Left cardiac atrium (tissue), 4 donors: Measurements from ENCODE around the gene TRABD2B. TPM values are rescaled to one million over a fixed set of nuclear protein-coding genes. Genes with fewer than 3 reads are reported as not detected.
A peak's percentile ranks its signal among the peaks of the same experiment; 100 is the strongest.

Source experiments
- ATAC-seq, 2 donors: fragments of 200-7000 bp; cut with Tn5 transposase; one replicate each; pipeline ENCODE4 v1.9.1; 2020; ENCODE audit warnings: mild to moderate bottlenecking in 2 of 2, moderate library complexity in 2 of 2
- DNase-seq: peaks from one replicate; pipeline ENCODE4 v3.0.0-alpha.2; 2020
- intact Hi-C, 2 donors: fragments of 100-400 bp; cut with DNase I; formaldehyde crosslinking; loops; one replicate each; pipeline versions ENCODE4 v1.14.1 to v1.15.1; 2022 to 2023
- total RNA-seq, 2 donors: library from RNA; stranded (reverse); fragmentation: NEBNext Ultra II Directional; extraction: Animal tissue kit (Norgen Biotek cat#: 25700); gene quantifications; one replicate each; pipeline ENCODE4 v1.2.1, GENCODE V29; 2021
- donor health status: DM: no; HTN: yes; CAD: no.
- donor health status: DM: no; HTN: yes; CAD: no; lungs with severe emphysema.
- donor health status: DM: yes; HTN: yes; CAD: no.
- donor health status: Dilated cardiomyopathy.

The TRABD2B gene
- total RNA-seq, 2 donors from 2014 or later, result 6.2 to 7.6 TPM

DNA sequence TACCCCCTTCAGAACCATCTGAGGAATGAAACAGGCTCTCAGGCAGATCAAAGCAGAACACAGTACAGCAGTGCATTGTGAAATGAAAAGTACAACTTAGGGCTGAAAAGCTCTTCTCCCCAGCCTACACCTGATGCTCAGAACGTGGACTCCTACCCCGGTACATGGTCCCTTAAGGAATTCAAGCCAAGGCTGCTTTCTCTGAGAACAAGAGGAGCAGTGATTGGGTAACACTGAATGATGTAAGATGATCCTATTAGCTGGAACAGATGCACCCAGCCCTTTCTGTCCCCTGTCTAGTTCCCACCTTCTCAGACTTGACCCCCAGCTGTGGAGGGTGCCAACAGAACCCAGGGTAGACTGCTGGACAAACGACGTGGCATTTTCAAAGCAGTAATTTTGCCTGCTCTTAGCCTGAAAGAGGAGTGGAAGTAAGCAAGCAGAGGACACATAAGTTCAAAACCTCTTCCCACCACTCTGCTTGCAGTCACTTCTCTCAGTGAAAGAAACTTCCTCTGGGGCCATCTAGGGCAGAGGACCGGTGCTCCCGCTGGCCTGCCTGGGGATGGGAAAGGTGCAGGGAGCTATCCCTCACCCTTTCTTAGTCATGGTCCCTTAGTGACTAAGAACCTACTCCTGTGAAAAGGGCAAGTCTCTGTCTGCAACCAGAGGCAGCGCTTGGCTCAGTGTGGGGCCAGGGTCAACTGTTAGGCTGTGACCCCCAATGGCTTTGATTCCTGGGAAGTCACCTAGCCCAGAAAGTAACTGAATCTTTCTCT, 72.7 kb downstream of the TRABD2B start:
- intact Hi-C loops, result no loop called here
- DNase-seq (no peak), ATAC-seq (no peak)

- intact Hi-C loops, result no loop called here
- ATAC-seq (no peak), DNase-seq (no peak)
These were observed 75.2 kb downstream of the TRABD2B start for GRCh38 chr1:47921935-47922415.

DNA sequence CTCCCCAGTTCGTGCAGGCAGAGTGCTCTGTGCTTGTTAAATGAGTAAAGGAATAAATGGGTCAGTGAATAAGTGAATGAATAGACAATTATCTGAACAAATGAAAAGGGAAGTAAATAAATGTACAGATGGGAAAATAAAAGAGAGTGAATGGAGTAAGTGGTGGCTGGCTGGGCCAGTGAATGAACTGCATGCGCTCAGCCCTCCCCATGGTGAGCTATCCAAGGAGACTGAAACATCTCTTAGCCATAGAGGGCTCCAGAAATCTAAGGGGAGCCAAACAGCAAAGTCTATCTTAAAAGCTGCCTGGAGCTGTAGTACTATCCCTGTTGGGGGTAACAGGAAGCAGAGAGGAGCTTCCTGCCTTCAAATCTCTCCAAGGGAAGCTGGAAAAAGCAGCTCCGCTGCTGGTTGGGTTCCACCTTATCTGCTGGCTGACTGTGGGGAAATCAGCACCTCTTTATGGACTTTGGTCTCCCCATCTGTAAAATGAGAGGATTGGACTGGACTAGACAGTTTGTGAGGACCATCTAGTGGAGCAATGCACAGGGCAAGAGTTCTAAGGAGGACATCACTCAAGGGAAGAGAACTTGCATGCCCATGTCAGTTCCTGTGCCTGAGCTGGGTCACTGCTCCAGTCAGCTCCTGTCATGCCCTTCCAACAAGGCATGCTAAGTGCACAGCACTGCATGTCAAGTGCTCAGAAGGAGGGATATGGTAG, 77.9 kb downstream of the TRABD2B start:
- no peak for DNase-seq
- intact Hi-C loops, result no loop called here
- no peak for ATAC-seq

- no peak for DNase-seq
- ATAC-seq, result no peak
- intact Hi-C loops, result no loop called here
These were observed 78.8 kb downstream of the TRABD2B start for GRCh38 chr1:47918257-47918867.

- intact Hi-C loops, result no loop called here
- ATAC-seq, result no peak
- DNase-seq, result no peak
These were observed 79.5 kb downstream of the TRABD2B start for GRCh38 chr1:47917687-47918086.

DNA sequence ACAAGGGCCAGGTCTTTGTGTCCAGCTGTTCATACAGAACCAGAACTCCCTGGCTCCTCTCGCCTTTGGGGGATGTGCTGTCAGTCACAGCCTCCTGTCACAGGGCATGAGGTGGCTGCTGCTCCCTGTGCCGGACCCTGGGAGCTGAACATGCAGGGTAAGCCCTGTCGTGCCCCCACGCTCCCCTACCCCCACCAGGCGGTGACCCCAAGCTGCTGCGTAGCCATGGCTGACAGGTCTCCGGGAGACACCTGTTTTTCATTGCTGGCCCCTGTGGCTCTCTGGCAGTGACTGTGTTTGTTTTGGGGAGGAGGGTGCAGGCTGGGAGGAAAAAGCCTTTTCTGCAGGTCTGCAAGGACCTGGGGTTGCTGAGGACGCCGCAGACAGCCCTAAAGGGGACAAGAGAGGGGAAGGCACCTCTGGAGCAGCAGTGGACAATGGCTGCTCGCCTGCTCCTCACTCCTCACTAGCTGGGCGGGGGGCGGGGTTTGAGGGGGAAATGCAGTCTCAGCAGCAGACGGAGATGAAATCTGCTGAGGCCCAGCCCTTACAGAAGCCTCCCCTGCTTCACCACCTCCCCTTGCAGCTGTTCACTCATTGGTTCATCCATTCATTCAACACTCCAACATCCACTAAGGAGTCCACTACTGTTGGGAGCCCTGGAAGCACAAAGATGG, 81.4 kb downstream of the TRABD2B start:
- intact Hi-C loops, result no loop called here
- DNase-seq, result no peak
- ATAC-seq, result no peak

- intact Hi-C loops, result no loop called here
- ATAC-seq (no peak), DNase-seq (no peak)
These were observed 82.1 kb downstream of the TRABD2B start for GRCh38 chr1:47914952-47915676.

- intact Hi-C loops, result no loop called here
- ATAC-seq, result peak in 1 of 2 donors; percentile 20
- DNase-seq, result no peak
These were observed 82.8 kb downstream of the TRABD2B start for GRCh38 chr1:47914218-47914938.

- ATAC-seq (no peak), DNase-seq (no peak)
- intact Hi-C loops, result no loop called here
These were observed 83.9 kb downstream of the TRABD2B start for GRCh38 chr1:47913225-47913823.

DNA sequence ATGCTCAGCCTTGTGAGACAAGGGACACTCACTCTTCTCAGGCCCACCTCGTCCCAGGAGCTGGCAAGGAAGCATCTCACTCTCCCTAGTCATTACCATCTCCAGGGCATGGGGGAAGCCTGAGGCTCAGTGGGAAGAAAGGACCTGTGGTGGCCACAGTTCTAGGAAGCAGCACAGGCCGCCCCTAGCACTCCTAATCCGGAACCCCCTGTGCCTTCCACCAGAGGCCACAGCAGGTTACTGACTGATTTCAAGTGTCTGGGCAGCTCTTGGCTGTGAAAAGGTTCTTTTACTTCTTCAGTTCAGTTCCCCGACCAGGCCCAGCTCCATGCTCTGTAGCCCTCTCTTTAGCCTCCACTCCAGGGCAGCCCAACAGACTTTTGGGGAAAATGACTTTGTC, 84.4 kb downstream of the TRABD2B start:
- DNase-seq (no peak), ATAC-seq (no peak)
- intact Hi-C loops, result no loop called here

GRCh38 chr1:47911892-47912291, 85.3 kb downstream of the TRABD2B start:
- ATAC-seq, result no peak

DNA sequence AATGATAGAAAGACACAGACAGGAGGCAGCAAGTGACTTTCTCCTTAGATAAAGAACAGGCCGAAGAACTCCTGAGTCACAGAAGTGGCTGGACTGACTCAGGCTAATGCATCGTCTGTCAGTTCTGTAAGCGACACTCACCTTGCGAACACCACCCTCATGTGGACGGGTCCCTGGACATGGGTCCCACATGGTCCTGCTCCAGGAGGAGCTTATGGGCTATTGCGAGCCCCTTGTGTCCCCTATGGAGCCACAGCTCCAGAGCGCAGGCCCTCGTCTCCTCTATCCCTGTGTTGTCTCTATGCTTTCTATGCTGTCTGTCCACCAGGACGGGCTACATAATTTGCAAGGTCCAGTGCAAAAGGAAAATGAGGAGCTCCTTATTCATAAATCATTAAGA, 85.8 kb downstream of the TRABD2B start:
- ATAC-seq (no peak), DNase-seq (no peak)
- intact Hi-C loops, result no loop called here

More at GRCh38 chr1:47911892-47912291, 85.3 kb downstream of the TRABD2B start:
- intact Hi-C loops, result no loop called here
- no peak for DNase-seq

GRCh38 chr1:47908258-47908657, 88.9 kb downstream of the TRABD2B start:
- ATAC-seq (no peak), DNase-seq (no peak)
- intact Hi-C loops, result no loop called here

- DNase-seq, result no peak
- intact Hi-C loops, result no loop called here
- no peak for ATAC-seq
These were observed 90.0 kb downstream of the TRABD2B start for GRCh38 chr1:47907177-47907528.

- ATAC-seq (peak; percentile 29 to 31), DNase-seq (no peak)
- intact Hi-C loops, result no loop called here
These were observed 90.5 kb downstream of the TRABD2B start for GRCh38 chr1:47906527-47907176.

DNA sequence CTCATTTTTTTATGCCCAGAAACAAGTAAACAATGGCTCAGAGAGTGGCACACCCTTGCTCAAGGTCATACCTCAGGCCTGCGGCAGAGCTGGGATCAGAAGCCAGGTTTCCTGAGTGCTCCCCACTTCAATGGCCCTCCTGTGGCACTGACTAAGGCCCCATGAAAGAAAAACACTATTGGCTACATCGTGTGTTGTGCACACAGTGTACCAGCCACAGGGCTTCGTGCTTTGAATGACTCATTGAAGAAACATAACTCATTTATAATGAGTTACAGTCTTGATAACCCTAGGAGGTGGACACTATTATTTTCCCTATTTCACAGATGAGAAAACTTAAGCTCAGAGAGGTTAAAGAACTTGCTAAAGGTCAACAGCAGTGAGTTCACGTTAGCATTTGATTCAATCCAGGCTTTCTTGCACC, 91.2 kb downstream of the TRABD2B start:
- DNase-seq (no peak), ATAC-seq (peak; percentile 49 to 79)
- intact Hi-C loops, result no loop called here

DNA sequence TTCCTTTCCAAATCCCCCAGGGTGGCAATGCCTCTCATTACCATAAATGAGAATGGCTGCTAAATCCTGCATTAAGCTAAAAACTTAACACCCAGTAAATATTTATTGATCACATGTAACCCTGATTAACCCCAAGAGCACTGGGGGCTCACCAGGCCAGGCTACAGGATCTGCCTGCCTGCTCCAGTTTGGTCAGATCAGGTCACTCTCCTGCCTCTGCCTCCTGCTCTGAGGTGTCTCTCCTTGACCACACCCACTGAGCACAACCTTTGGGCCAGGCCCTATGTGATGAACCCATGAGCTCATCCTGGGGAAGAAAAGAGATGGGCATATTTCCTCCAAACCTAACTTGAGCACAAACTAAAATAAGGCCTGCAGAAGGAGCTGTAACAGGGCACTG, 93.5 kb downstream of the TRABD2B start:
- intact Hi-C loops, result no loop called here
- no peak for DNase-seq
- ATAC-seq, result no peak
